Ishikawa (cell line): ENCODE data around the gene CCL27.

Experiments
- CEBPB ChIP-seq: IDR thresholded peaks from 2 replicates; pipeline ENCODE4 v1.6.1; 2012
- CREB1 ChIP-seq: IDR thresholded peaks from 2 replicates; pipeline ENCODE4 v1.6.1; 2012; ENCODE audit warnings: low read depth
- EGR1 ChIP-seq: IDR thresholded peaks from 2 replicates; pipeline ENCODE4 v1.6.1; 2012
- EP300 ChIP-seq: IDR thresholded peaks from 2 replicates; pipeline ENCODE4 v1.6.1; 2012; ENCODE audit warnings: borderline replicate concordance
- MAX ChIP-seq: IDR thresholded peaks from 2 replicates; pipeline ENCODE4 v1.6.1; 2012
- NFIC ChIP-seq: IDR thresholded peaks from 2 replicates; pipeline ENCODE4 v1.6.1; 2012
- RAD21 ChIP-seq: IDR thresholded peaks from 2 replicates; pipeline ENCODE4 v1.6.1; 2012; ENCODE audit warnings: low read depth
- REST ChIP-seq: IDR thresholded peaks from 2 replicates; pipeline ENCODE4 v1.6.1; 2012; ENCODE audit warnings: low read depth, mild to moderate bottlenecking
- TAF1 ChIP-seq: IDR thresholded peaks from 2 replicates; pipeline ENCODE4 v1.6.1; 2012; ENCODE audit warnings: low read depth, mild to moderate bottlenecking
- TCF12 ChIP-seq: IDR thresholded peaks from 2 replicates; pipeline ENCODE4 v1.6.1; 2012; ENCODE audit warnings: low read depth
- TEAD4 ChIP-seq: IDR thresholded peaks from 2 replicates; pipeline ENCODE4 v1.6.1; 2012
- YY1 ChIP-seq: IDR thresholded peaks from 2 replicates; pipeline ENCODE4 v1.6.1; 2012; ENCODE audit warnings: low read depth

- no peak for TF ChIP-seq MAX
- TF ChIP-seq REST, result no peak
- TF ChIP-seq TAF1, result no peak
- TF ChIP-seq RAD21, result no peak
- no peak for TF ChIP-seq EP300
- no peak for TF ChIP-seq YY1
- no peak for TF ChIP-seq TCF12
- no peak for TF ChIP-seq TEAD4
- no peak for TF ChIP-seq EGR1
- TF ChIP-seq NFIC, result no peak
- no peak for TF ChIP-seq CEBPB
- no peak for TF ChIP-seq CREB1
These were observed 11.1 kb downstream of the CCL27 start for GRCh38 chr9:34651321-34651720.
